PC-3 (cell line): Measurements from ENCODE around the gene DLGAP3. TPM values are rescaled to one million over a fixed set of nuclear protein-coding genes. Genes with fewer than 3 reads are reported as not detected.

Source experiments
- ATAC-seq: fragments of 200-7000 bp; cut with Tn5 transposase; 2 replicates; pipeline ENCODE4 v1.9.1; 2020; ENCODE audit warnings: mild to moderate bottlenecking, moderate library complexity
- BruUV-seq: library from RNA; stranded (reverse); fragments of 400-500 nt; replicated peaks from 2 replicates; lab custom pipeline; 2021; lab: Mats Ljungman, UMichigan
- CTCF ChIA-PET: fragments of 300-600 bp; sonication (Branson Sonifier 250); formaldehyde crosslinking; loops from one replicate; lab custom pipeline; 2022; ENCODE audit warnings: antibody characterized with exemption; lab: Charles Lee
- POLR2A ChIA-PET: fragments of 300-600 bp; sonication (Branson Sonifier 250); formaldehyde crosslinking; loops from one replicate; lab custom pipeline; 2022; ENCODE audit warnings: antibody characterized with exemption; ENCODE audit not compliant: unreplicated experiment; lab: Charles Lee
- DNase-seq: peaks from one replicate; pipeline ENCODE4 v3.0.0-alpha.2; 2015
- H2AFZ ChIP-seq: fragments of 300-600 bp; sonication (generic); 2 replicates; pipeline ENCODE4 v1.6.0; 2016; ENCODE audit warnings: antibody characterized with exemption, low read length
- H3F3A ChIP-seq: fragments of 300-600 bp; sonication (generic); one replicate; pipeline ENCODE4 v1.6.0; 2017; ENCODE audit warnings: antibody characterized with exemption, low read length, control low read depth, mild to moderate bottlenecking; ENCODE audit not compliant: unreplicated experiment
- H3K27ac ChIP-seq: fragments of 300-600 bp; sonication (generic); 2 replicates; pipeline ENCODE4 v1.5.1; 2016; ENCODE audit warnings: mild to moderate bottlenecking, low read length
- H3K27me3 ChIP-seq: fragments of 300-600 bp; sonication (generic); 2 replicates; pipeline ENCODE4 v1.6.1; 2016; ENCODE audit warnings: low read length, mixed read lengths
- H3K36me3 ChIP-seq: fragments of 300-600 bp; sonication (generic); 2 replicates; pipeline ENCODE4 v1.6.1; 2016; ENCODE audit warnings: low read depth, mixed run types, low read length, mixed read lengths
- H3K4me1 ChIP-seq: fragments of 300-600 bp; sonication (generic); 2 replicates; pipeline ENCODE4 v1.5.1; 2016; ENCODE audit warnings: low read length; ENCODE audit not compliant: insufficient read depth
- H3K4me2 ChIP-seq: fragments of 300-600 bp; sonication (generic); 2 replicates; pipeline ENCODE4 v1.6.0; 2016; ENCODE audit warnings: low read length
- H3K4me3 ChIP-seq: fragments of 300-600 bp; sonication (generic); 2 replicates; pipeline ENCODE4 v1.5.1; 2016; ENCODE audit warnings: mild to moderate bottlenecking, low read length, mixed read lengths
- H3K79me2 ChIP-seq: fragments of 300-600 bp; sonication (generic); 2 replicates; pipeline ENCODE4 v1.6.1; 2017; ENCODE audit warnings: low read length, mixed read lengths
- H3K9ac ChIP-seq: fragments of 300-600 bp; sonication (generic); 2 replicates; pipeline ENCODE4 v1.6.0; 2016; ENCODE audit warnings: mild to moderate bottlenecking, low read length
- H3K9me2 ChIP-seq: fragments of 300-600 bp; sonication (generic); replicated peaks from 2 replicates; pipeline ENCODE4 v1.6.1; 2016; ENCODE audit warnings: mixed run types, low read length, mixed read lengths
- H3K9me3 ChIP-seq: fragments of 300-600 bp; sonication (generic); 2 replicates; pipeline ENCODE4 v1.6.1; 2016; ENCODE audit warnings: low read length, mixed read lengths
- H4K20me1 ChIP-seq: fragments of 300-600 bp; sonication (generic); 2 replicates; pipeline ENCODE4 v1.6.1; 2016; ENCODE audit warnings: low read length, mixed read lengths
- EZH2 ChIP-seq: fragments of 300-600 bp; sonication (generic); IDR thresholded peaks from one replicate; pipeline ENCODE4 v1.6.1; 2017; ENCODE audit warnings: antibody characterized with exemption, mild to moderate bottlenecking, low read length; ENCODE audit not compliant: unreplicated experiment
- EZH2phosphoT487 ChIP-seq: fragments of 300-600 bp; sonication (generic); IDR thresholded peaks from 2 replicates; pipeline ENCODE4 v1.6.1; 2018; ENCODE audit warnings: mild to moderate bottlenecking, antibody characterized with exemption, low read length, borderline replicate concordance
- intact Hi-C: fragments of 100-400 bp; cut with micrococcal nuclease; formaldehyde crosslinking; loops from 2 replicates; pipeline ENCODE4 v1.9.0; 2023
- total RNA-seq: library from RNA; depleted of rRNA; stranded (reverse); fragments of >200 nt; gene quantifications from 2 replicates; pipeline ENCODE4 v1.2.3, GENCODE V29; 2014
- TF ChIP-seq, protein P1 (sequence below): fragments of 300-600 bp; sonication (generic); conservative IDR thresholded peaks from 2 replicates; pipeline ENCODE4 v1.5.1; 2017; ENCODE audit warnings: antibody characterized with exemption, low read depth, mild to moderate bottlenecking, low read length

DLGAP3 gene
- total RNA-seq, 1 experiment from 2014 or later: not detected

DNA sequence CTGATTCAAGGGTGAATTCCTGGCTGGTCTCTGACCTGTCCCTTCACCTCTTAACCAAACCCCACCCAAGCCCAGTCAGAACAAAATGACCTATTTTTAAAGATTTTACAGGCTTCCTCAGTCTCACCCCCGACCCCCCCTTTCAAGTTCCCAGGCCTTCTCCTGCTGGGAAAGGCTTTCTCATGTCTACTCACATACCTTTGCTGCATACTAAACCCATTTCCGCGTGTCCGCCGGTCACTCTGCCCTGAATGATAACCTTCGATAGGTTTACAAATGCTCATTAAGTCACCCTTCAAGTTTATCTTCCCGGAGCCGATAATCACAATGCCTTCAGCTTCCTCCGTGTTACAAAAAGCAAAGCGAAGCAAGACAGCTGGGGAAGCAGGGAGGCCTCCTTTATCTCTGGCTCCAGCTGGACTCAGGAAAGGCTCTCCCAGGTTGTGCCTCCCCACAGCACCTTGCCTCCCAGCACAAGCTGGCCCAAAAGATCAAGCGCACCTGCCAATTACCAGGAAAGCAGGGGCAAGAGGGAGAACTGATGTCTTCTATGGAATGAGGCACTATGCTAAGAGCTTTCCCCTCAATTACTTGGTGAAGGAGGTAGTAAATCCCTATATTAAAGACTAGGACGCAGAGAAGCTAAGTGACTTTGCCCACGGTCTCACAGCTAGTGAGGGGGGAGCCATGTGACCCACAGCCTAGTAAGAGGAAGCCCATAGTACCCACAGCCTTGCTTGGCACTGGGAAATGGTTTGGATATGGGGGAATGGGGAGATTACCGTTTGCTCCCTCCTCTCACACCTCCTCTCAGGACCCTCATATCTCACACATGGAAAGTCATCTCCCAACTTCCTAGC lies 85.8 kb downstream of the DLGAP3 start:
- BruUV-seq: no TSS peak
- Histone ChIP-seq H4K20me1 (no peaks in the 10 kb centered on the region), H2AFZ (no peak overlapping the region), H3F3A (no peaks in the 10 kb centered on the region), H3K27ac (no peak overlapping the region), H3K4me2 (no peak overlapping the region), H3K4me3 (no peak overlapping the region), H3K27me3 (no peaks in the 10 kb centered on the region), H3K79me2 (no peaks in the 10 kb centered on the region), H3K36me3 (no peaks in the 10 kb centered on the region), H3K9ac (no peak overlapping the region), H3K9me3 (no peaks in the 10 kb centered on the region), H3K9me2 (no peaks in the 10 kb centered on the region), H3K4me1 (peaks cover 12% of the 10 kb centered on the region; the same call in 1 of the 2 replicates)
- CTCF ChIA-PET: no interaction called here
- DNase-seq (no peak), ATAC-seq (no peak)
- TF ChIP-seq EZH2: no peak
- TF ChIP-seq EZH2phosphoT487: no peak
- TF ChIP-seq, protein P1, sequence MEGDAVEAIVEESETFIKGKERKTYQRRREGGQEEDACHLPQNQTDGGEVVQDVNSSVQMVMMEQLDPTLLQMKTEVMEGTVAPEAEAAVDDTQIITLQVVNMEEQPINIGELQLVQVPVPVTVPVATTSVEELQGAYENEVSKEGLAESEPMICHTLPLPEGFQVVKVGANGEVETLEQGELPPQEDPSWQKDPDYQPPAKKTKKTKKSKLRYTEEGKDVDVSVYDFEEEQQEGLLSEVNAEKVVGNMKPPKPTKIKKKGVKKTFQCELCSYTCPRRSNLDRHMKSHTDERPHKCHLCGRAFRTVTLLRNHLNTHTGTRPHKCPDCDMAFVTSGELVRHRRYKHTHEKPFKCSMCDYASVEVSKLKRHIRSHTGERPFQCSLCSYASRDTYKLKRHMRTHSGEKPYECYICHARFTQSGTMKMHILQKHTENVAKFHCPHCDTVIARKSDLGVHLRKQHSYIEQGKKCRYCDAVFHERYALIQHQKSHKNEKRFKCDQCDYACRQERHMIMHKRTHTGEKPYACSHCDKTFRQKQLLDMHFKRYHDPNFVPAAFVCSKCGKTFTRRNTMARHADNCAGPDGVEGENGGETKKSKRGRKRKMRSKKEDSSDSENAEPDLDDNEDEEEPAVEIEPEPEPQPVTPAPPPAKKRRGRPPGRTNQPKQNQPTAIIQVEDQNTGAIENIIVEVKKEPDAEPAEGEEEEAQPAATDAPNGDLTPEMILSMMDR: no peak
- intact Hi-C loops: no loop called here
- POLR2A ChIA-PET: no interaction called here

DNA sequence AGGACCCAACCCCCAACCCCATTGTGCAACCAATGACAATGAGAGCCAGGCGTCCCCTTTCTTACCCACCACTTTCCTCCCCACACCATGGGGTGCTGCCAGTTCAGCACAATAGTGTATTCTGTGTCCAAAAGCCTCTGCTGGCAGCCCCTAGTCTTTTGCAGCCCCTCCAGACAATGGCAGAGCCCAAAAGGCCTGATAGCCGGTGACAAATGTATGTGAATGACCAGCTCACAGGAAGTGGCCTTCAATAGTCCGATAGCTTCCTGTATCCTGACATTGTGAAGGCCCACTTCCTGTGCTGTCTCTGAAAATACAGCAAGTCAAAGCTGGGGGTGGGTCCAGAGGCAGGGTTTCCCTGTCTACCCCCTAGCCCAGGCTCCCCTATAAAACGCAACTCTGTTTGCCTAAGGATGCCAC lies 86.5 kb downstream of the DLGAP3 start:
- no peaks in the 10 kb centered on the region for H4K20me1 ChIP-seq

More for the DNA sequence above, 86.5 kb downstream of the DLGAP3 start:
- H3K36me3 ChIP-seq: no peaks in the 10 kb centered on the region
- H2AFZ ChIP-seq: no peak overlapping the region
- no peaks in the 10 kb centered on the region for H3F3A ChIP-seq
- H3K27ac ChIP-seq: no peak overlapping the region
- DNase-seq (no peak), ATAC-seq (no peak)
- no peaks in the 10 kb centered on the region for H3K79me2 ChIP-seq
- H3K9me2 ChIP-seq: no peaks in the 10 kb centered on the region
- peaks cover 12% of the 10 kb centered on the region; the same call in 1 of the 2 replicates for H3K4me1 ChIP-seq
- ChIA-PET POLR2A (no interaction called here), CTCF (no interaction called here)
- BruUV-seq: no TSS peak
- TF ChIP-seq, protein P1: no peak
- TF ChIP-seq EZH2phosphoT487: no peak
- TF ChIP-seq EZH2: no peak
- H3K27me3 ChIP-seq: no peaks in the 10 kb centered on the region
- H3K9ac ChIP-seq: no peak overlapping the region
- H3K9me3 ChIP-seq: no peaks in the 10 kb centered on the region
- no peak overlapping the region for H3K4me3 ChIP-seq
- H3K4me2 ChIP-seq: no peak overlapping the region
- intact Hi-C loops: no loop called here
